IMR-90 (cell line): ENCODE data around the gene OR4Q2. TPM values are rescaled to one million over a fixed set of nuclear protein-coding genes. Genes with fewer than 3 reads are reported as not detected.

Source experiments
- ATAC-seq: fragments of 200-7000 bp; cut with Tn5 transposase; 2 replicates; pipeline ENCODE4 v1.9.1; 2020; ENCODE audit warnings: low read depth, mild to moderate bottlenecking, moderate library complexity
- BruUV-seq: library from RNA; stranded (reverse); fragments of 400-500 nt; replicated peaks from 2 replicates; lab custom pipeline; 2021; lab: Mats Ljungman, UMichigan
- CTCF ChIA-PET: fragments of 300-600 bp; formaldehyde crosslinking; extraction: SDS; loops from one replicate; lab custom pipeline; 2021; ENCODE audit warnings: antibody characterized with exemption; lab: Yijun Ruan, JAX
- POLR2A ChIA-PET: fragments of 300-600 bp; sonication (Branson Sonifier 250); formaldehyde crosslinking; loops from one replicate; lab custom pipeline; 2022; ENCODE audit warnings: antibody characterized with exemption; ENCODE audit not compliant: unreplicated experiment; lab: Charles Lee
- DNase-seq: peaks from one replicate; pipeline ENCODE4 v3.0.0; 2013
- H2AFZ ChIP-seq: replicated peaks from 2 replicates; pipeline ENCODE3; 2013; ENCODE audit warnings: low read length, mild to moderate bottlenecking; ENCODE audit not compliant: poor library complexity
- H2AK5ac ChIP-seq: 2 replicates; pipeline ENCODE4 v1.6.1; 2013; ENCODE audit warnings: low read depth, low read length, inconsistent platforms
- H2AK9ac ChIP-seq: replicated peaks from 2 replicates; pipeline ENCODE3; 2013; ENCODE audit warnings: mild to moderate bottlenecking, low read depth, low read length, moderate library complexity; ENCODE audit not compliant: poor library complexity
- H2BK120ac ChIP-seq: 2 replicates; pipeline ENCODE4 v1.6.1; 2013; ENCODE audit warnings: low read depth, low read length, inconsistent platforms
- H2BK15ac ChIP-seq: 3 replicates; pipeline ENCODE4 v1.6.1; 2013; ENCODE audit warnings: low read depth, low read length, inconsistent platforms
- H2BK20ac ChIP-seq: 2 replicates; pipeline ENCODE4 v1.6.1; 2013; ENCODE audit warnings: low read depth, mild to moderate bottlenecking, inconsistent platforms, low read length, moderate library complexity
- H2BK5ac ChIP-seq: 2 replicates; pipeline ENCODE4 v1.6.1; 2013; ENCODE audit warnings: mild to moderate bottlenecking, low read depth, low read length, inconsistent platforms; ENCODE audit not compliant: poor library complexity, severe bottlenecking
- H3K14ac ChIP-seq: replicated peaks from 2 replicates; pipeline ENCODE4 v1.6.1; 2013; ENCODE audit warnings: low read depth, low read length, inconsistent platforms
- H3K18ac ChIP-seq: 2 replicates; pipeline ENCODE4 v1.6.1; 2013; ENCODE audit warnings: low read depth, low read length, control low read depth
- H3K23ac ChIP-seq: 2 replicates; pipeline ENCODE4 v1.6.1; 2013; ENCODE audit warnings: low read depth, low read length, inconsistent platforms
- H3K27ac ChIP-seq: 2 replicates; pipeline ENCODE4 v1.5.1; 2013; ENCODE audit warnings: mild to moderate bottlenecking, control low read depth, low read length; ENCODE audit not compliant: insufficient read depth
- H3K27me3 ChIP-seq: 2 replicates; pipeline ENCODE4 v1.6.1; 2013; ENCODE audit warnings: low read length; ENCODE audit not compliant: control insufficient read depth, insufficient read depth
- H3K36me3 ChIP-seq: 2 replicates; pipeline ENCODE4 v1.6.1; 2013; ENCODE audit warnings: low read length, mixed read lengths; ENCODE audit not compliant: control insufficient read depth, insufficient read depth
- H3K4ac ChIP-seq: 2 replicates; pipeline ENCODE4 v1.6.1; 2013; ENCODE audit warnings: low read depth, low read length, inconsistent platforms
- H3K4me1 ChIP-seq: 2 replicates; pipeline ENCODE4 v1.6.1; 2013; ENCODE audit warnings: low read length, mixed read lengths; ENCODE audit not compliant: control insufficient read depth, insufficient read depth
- H3K4me2 ChIP-seq: 2 replicates; pipeline ENCODE4 v1.6.1; 2013; ENCODE audit warnings: low read depth, mild to moderate bottlenecking, control low read depth, low read length, moderate library complexity
- H3K4me3 ChIP-seq: 2 replicates; pipeline ENCODE4 v1.5.1; 2013; ENCODE audit warnings: low read depth, mild to moderate bottlenecking, control low read depth, low read length, moderate library complexity; ENCODE audit not compliant: insufficient read depth
- H3K56ac ChIP-seq: 2 replicates; pipeline ENCODE4 v1.6.1; 2013; ENCODE audit warnings: low read length, inconsistent platforms; ENCODE audit not compliant: insufficient read depth; ENCODE audit errors: extremely low read depth
- H3K79me1 ChIP-seq, 2 experiments: 2 replicates each; pipeline ENCODE4 v1.6.1; 2013; ENCODE audit warnings: low read length in 2 of 2, inconsistent platforms in 1 of 2, low read depth in 1 of 2
- H3K9ac ChIP-seq: 2 replicates; pipeline ENCODE4 v1.6.1; 2013; ENCODE audit warnings: low read depth, low read length, control low read depth
- H3K9me1 ChIP-seq: 2 replicates; pipeline ENCODE4 v1.6.1; 2013; ENCODE audit warnings: low read length, inconsistent platforms; ENCODE audit not compliant: insufficient read depth
- H3K9me3 ChIP-seq: 2 replicates; pipeline ENCODE4 v1.6.1; 2013; ENCODE audit warnings: low read length; ENCODE audit not compliant: control insufficient read depth, insufficient read depth
- H4K20me1 ChIP-seq: 2 replicates; pipeline ENCODE4 v1.6.1; 2013; ENCODE audit warnings: low read length, inconsistent platforms; ENCODE audit not compliant: insufficient read depth
- H4K5ac ChIP-seq: 2 replicates; pipeline ENCODE4 v1.6.1; 2013; ENCODE audit warnings: mild to moderate bottlenecking, low read depth, low read length, control low read depth
- H4K8ac ChIP-seq, 2 experiments: 2 replicates each; pipeline ENCODE4 v1.6.1; 2013; ENCODE audit warnings: low read depth in 2 of 2, low read length in 2 of 2, control low read depth in 1 of 2, inconsistent platforms in 1 of 2
- H4K91ac ChIP-seq: 2 replicates; pipeline ENCODE4 v1.6.1; 2013; ENCODE audit warnings: low read depth, low read length, inconsistent platforms; ENCODE audit not compliant: insufficient read depth
- BHLHE40 ChIP-seq: fragments of 150-350 bp; IDR thresholded peaks from 2 replicates; pipeline ENCODE4 v1.6.1; 2016; ENCODE audit warnings: mild to moderate bottlenecking, low read depth, low read length
- CEBPB ChIP-seq: IDR thresholded peaks from 2 replicates; pipeline ENCODE4 v1.6.1; 2012; ENCODE audit warnings: low read depth, low read length, improper control_type of control experiment
- FOS ChIP-seq: fragments of 150-350 bp; IDR thresholded peaks from 2 replicates; pipeline ENCODE4 v1.6.1; 2016; ENCODE audit warnings: low read depth, low read length
- MAFK ChIP-seq: IDR thresholded peaks from 2 replicates; pipeline ENCODE4 v1.6.1; 2012; ENCODE audit warnings: low read depth, low read length, improper control_type of control experiment
- MXI1 ChIP-seq: IDR thresholded peaks from 2 replicates; pipeline ENCODE4 v1.6.1; 2012; ENCODE audit warnings: low read depth, mild to moderate bottlenecking, low read length, moderate library complexity, borderline replicate concordance
- NFE2L2 ChIP-seq: fragments of 150-350 bp; IDR thresholded peaks from 2 replicates; pipeline ENCODE4 v1.6.1; 2016; ENCODE audit warnings: low read depth, mild to moderate bottlenecking, low read length
- POLR2A ChIP-seq: IDR thresholded peaks from 2 replicates; pipeline ENCODE4 v1.6.1; 2012; ENCODE audit warnings: mild to moderate bottlenecking, low read depth, low read length
- RCOR1 ChIP-seq: IDR thresholded peaks from 2 replicates; pipeline ENCODE4 v1.6.1; 2012; ENCODE audit warnings: mild to moderate bottlenecking, low read length, improper control_type of control experiment; ENCODE audit not compliant: insufficient replicate concordance
- RFX5 ChIP-seq: IDR thresholded peaks from 2 replicates; pipeline ENCODE4 v1.8.0; 2012; ENCODE audit warnings: low read depth, mild to moderate bottlenecking, low read length, moderate library complexity
- SMC3 ChIP-seq: fragments of 150-350 bp; IDR thresholded peaks from 2 replicates; pipeline ENCODE4 v1.6.1; 2016; ENCODE audit warnings: low read depth, mild to moderate bottlenecking, antibody characterized with exemption, low read length, moderate library complexity
- WGBS, 2 experiments: methylation state at CpG; one replicate each; pipeline versions ENCODE4 v1.1.5 to v1.1.7; 2013; ENCODE audit warnings: missing lambda C conversion rate in 2 of 2; ENCODE audit not compliant: insufficient read length in 1 of 2; ENCODE audit errors: extremely low coverage in 2 of 2; 5-methylcytosine and 5-hydroxymethylcytosine counted together
- dilution Hi-C: fragments of 300-500 bp; cut with HindIII; formaldehyde crosslinking; loops from one replicate; pipeline ENCODE4 v1.14.3; 2018; ENCODE audit warnings: low sequenced_read_pairs; ENCODE audit not compliant: unreplicated experiment
- in situ Hi-C: fragments of 300-500 bp; cut with MboI; formaldehyde crosslinking; loops from 3 replicates; pipeline ENCODE4 v1.14.3; 2019; ENCODE audit warnings: low sequenced_read_pairs, inconsistent platforms, mixed read lengths
- intact Hi-C: fragments of 100-400 bp; cut with micrococcal nuclease; formaldehyde crosslinking; loops from 2 replicates; pipeline ENCODE4 v1.10.0; 2022
- polyA plus RNA-seq, 3 experiments: library from polyadenylated mRNA; depleted of rRNA; stranded (reverse); fragments of >200 nt; gene quantifications; 2 replicates each; pipeline ENCODE4 v1.2.3, GENCODE V29; 2012; ENCODE audit warnings: low replicate concordance in 1 of 3
- total RNA-seq: library from RNA; depleted of rRNA; stranded (reverse); fragments of >200 nt; gene quantifications from 2 replicates; pipeline ENCODE4 v1.2.3, GENCODE V29; 2012
- TF ChIP-seq, protein P1 (sequence below): fragments of 150-350 bp; IDR thresholded peaks from 2 replicates; pipeline ENCODE4 v1.6.1; 2017; ENCODE audit warnings: mild to moderate bottlenecking, antibody characterized with exemption, low read length, low read depth
- TF ChIP-seq, protein P2 (sequence below): conservative IDR thresholded peaks from 2 replicates; pipeline ENCODE4 v1.5.1; 2012; ENCODE audit warnings: mild to moderate bottlenecking, low read depth, low read length, improper control_type of control experiment
- TF ChIP-seq, protein P3 (sequence below): fragments of 150-350 bp; IDR thresholded peaks from 2 replicates; pipeline ENCODE4 v1.6.1; 2016; ENCODE audit warnings: low read depth, mild to moderate bottlenecking, low read length, moderate library complexity, borderline replicate concordance

Gene OR4Q2
- total and polyA plus RNA-seq, 2 of the 4 experiments (the other 2 are of a cell fraction), result not detected

DNA sequence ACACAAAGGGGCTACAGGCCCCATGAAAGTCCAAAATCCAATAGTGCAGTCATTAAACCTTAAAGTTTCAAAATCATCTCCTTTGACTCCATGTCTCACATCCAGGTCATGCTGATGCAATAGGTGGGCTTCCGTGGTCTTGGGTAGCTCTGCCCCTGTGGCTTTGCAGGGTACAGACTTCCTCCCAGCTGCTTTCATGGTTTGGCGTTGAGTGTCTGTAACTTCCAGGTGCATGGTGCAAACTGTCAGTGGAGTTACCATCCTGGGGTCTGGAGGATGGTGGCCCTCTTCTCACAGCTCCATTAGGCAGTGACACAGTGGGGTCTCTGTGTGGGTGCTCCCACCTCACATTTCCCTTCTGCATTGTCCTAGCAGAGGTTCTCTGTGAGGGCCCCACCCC, 8.5 kb upstream of the OR4Q2 start:
- POLR2A ChIA-PET, result no interaction called here
- CTCF ChIA-PET, result no interaction called here
- Histone ChIP-seq H3K9me1 (no peaks in the 10 kb centered on the region), H3K36me3 (no peaks in the 10 kb centered on the region), H2BK5ac (no peak overlapping the region), H2AFZ (no peak overlapping the region), H3K27ac (no peak overlapping the region), H2AK9ac (no peak overlapping the region), H3K27me3 (no peaks in the 10 kb centered on the region), H3K14ac (no peak overlapping the region), H3K9me3 (peaks cover 3% of the 10 kb centered on the region; the same call in 1 of the 2 replicates), H2BK120ac (no peak overlapping the region), H4K91ac (no peak overlapping the region), H3K79me1 (no peaks in the 10 kb centered on the region), H3K4me3 (no peak overlapping the region), H3K18ac (no peak overlapping the region), H3K4ac (no peak overlapping the region), H3K4me2 (no peak overlapping the region), H3K23ac (no peak overlapping the region), H4K8ac (no peak overlapping the region), H2BK20ac (no peak overlapping the region), H3K56ac (no peak overlapping the region), H2BK15ac (no peak overlapping the region), H3K9ac (no peak overlapping the region), H2AK5ac (no peak overlapping the region), H4K5ac (no peak overlapping the region), H3K4me1 (no peaks in the 10 kb centered on the region), H4K20me1 (no peaks in the 10 kb centered on the region)
- ATAC-seq (no peak), DNase-seq (no peak)
- no peak for TF ChIP-seq MXI1
- no peak for TF ChIP-seq MAFK
- no peak for TF ChIP-seq CEBPB
- TF ChIP-seq POLR2A, result no peak
- TF ChIP-seq SMC3, result no peak
- TF ChIP-seq, protein P1, sequence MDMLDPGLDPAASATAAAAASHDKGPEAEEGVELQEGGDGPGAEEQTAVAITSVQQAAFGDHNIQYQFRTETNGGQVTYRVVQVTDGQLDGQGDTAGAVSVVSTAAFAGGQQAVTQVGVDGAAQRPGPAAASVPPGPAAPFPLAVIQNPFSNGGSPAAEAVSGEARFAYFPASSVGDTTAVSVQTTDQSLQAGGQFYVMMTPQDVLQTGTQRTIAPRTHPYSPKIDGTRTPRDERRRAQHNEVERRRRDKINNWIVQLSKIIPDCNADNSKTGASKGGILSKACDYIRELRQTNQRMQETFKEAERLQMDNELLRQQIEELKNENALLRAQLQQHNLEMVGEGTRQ, result no peak
- TF ChIP-seq FOS, result no peak
- no peak for TF ChIP-seq RCOR1
- TF ChIP-seq, protein P2, sequence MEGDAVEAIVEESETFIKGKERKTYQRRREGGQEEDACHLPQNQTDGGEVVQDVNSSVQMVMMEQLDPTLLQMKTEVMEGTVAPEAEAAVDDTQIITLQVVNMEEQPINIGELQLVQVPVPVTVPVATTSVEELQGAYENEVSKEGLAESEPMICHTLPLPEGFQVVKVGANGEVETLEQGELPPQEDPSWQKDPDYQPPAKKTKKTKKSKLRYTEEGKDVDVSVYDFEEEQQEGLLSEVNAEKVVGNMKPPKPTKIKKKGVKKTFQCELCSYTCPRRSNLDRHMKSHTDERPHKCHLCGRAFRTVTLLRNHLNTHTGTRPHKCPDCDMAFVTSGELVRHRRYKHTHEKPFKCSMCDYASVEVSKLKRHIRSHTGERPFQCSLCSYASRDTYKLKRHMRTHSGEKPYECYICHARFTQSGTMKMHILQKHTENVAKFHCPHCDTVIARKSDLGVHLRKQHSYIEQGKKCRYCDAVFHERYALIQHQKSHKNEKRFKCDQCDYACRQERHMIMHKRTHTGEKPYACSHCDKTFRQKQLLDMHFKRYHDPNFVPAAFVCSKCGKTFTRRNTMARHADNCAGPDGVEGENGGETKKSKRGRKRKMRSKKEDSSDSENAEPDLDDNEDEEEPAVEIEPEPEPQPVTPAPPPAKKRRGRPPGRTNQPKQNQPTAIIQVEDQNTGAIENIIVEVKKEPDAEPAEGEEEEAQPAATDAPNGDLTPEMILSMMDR, result no peak
- no peak for TF ChIP-seq NFE2L2
- TF ChIP-seq, protein P3, sequence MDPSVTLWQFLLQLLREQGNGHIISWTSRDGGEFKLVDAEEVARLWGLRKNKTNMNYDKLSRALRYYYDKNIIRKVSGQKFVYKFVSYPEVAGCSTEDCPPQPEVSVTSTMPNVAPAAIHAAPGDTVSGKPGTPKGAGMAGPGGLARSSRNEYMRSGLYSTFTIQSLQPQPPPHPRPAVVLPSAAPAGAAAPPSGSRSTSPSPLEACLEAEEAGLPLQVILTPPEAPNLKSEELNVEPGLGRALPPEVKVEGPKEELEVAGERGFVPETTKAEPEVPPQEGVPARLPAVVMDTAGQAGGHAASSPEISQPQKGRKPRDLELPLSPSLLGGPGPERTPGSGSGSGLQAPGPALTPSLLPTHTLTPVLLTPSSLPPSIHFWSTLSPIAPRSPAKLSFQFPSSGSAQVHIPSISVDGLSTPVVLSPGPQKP, result no peak
- TF ChIP-seq BHLHE40, result no peak
- TF ChIP-seq RFX5, result no peak
- no TSS peak for BruUV-seq
- in situ Hi-C loops, result no loop called here
- intact Hi-C loops, result no loop called here
- dilution Hi-C loops, result no loop called here
- no CpG with 5 or more reads among the region's 2 CpGs for WGBS, 2 experiments
